Naive thymus-derived CD8-positive, alpha-beta T cell (primary cell): ENCODE results near the gene PTX3. TPM values are rescaled to one million over a fixed set of nuclear protein-coding genes. Genes with fewer than 3 reads are reported as not detected.
A peak's percentile ranks its signal among the peaks of the same experiment; 100 is the strongest.

Experiments used
- ATAC-seq, 2 donors: fragments of 150-1000 bp; cut with Tn5 transposase in 1 of 2; sonication (Bioruptor Pico), chemical (Tn5 transposase) in 1 of 2; 1 replicate in 1 of 2; 2 replicates in 1 of 2; pipeline ENCODE4 v1.10.0; 2021; ENCODE audit warnings: mild to moderate bottlenecking in 2 of 2, moderate library complexity in 2 of 2
- POLR2A ChIA-PET: fragments of 350-600 bp; sonication (Branson Sonifier 250); formaldehyde crosslinking; loops from one replicate; lab custom pipeline; 2021; ENCODE audit warnings: antibody characterized with exemption; lab: Charles Lee
- DNase-seq, 10 donors: peaks; one replicate each; pipeline versions ENCODE4 v3.0.0 to v3.0.0-alpha.2; 2020 to 2022
- H3K27ac Mint-ChIP-seq, 10 donors: one replicate each; pipeline ENCODE4 v1.8.0; 2020 to 2022; ENCODE audit warnings: mild to moderate bottlenecking in 10 of 10, mixed read lengths in 10 of 10, moderate library complexity in 4 of 10, inconsistent platforms in 1 of 10
- H3K27me3 Mint-ChIP-seq, 5 donors: one replicate each; pipeline ENCODE4 v1.8.0; 2021 to 2022; ENCODE audit warnings: mixed read lengths in 5 of 5
- H3K36me3 Mint-ChIP-seq, 3 donors: one replicate each; pipeline ENCODE4 v1.8.0; 2020 to 2022; ENCODE audit warnings: mixed read lengths in 3 of 3, mild to moderate bottlenecking in 2 of 3, inconsistent platforms in 1 of 3
- H3K4me1 Mint-ChIP-seq, 4 donors: one replicate each; pipeline ENCODE4 v1.8.0; 2021 to 2022; ENCODE audit warnings: mixed read lengths in 4 of 4
- H3K4me3 Mint-ChIP-seq, 10 donors: one replicate each; pipeline ENCODE4 v1.8.0; 2020 to 2022; ENCODE audit warnings: mild to moderate bottlenecking in 10 of 10, mixed read lengths in 10 of 10, moderate library complexity in 6 of 10, inconsistent platforms in 1 of 10
- H3K9me3 Mint-ChIP-seq, 9 donors: one replicate each; pipeline ENCODE4 v1.8.0; 2020 to 2022; ENCODE audit warnings: mixed read lengths in 9 of 9, mild to moderate bottlenecking in 3 of 9, inconsistent platforms in 1 of 9, moderate library complexity in 1 of 9
- polyA plus RNA-seq, 3 donors: library from polyadenylated mRNA; unstranded; fragments of 300-500 nt; fragmentation: Illumina TruSeq; gene quantifications; one replicate each; pipeline ENCODE4 v1.2.3, GENCODE V29; 2021
- total RNA-seq, 8 experiments: library from RNA in 2 of 8; stranded (reverse) in 2 of 8; gene quantifications; one replicate each; pipeline ENCODE4 v1.2.3 and lab custom pipeline; 2021 to 2026

PTX3 gene
- total RNA-seq (under 1 TPM; 0.31 to 0.71 TPM), polyA plus RNA-seq (under 1 TPM in 2 of 3 donors, not detected in 1; 0.21 TPM), total RNA-seq (lab: John Stamatoyannopoulos, UW) (0 to 0.17 (median 0.07) reads per million in 6 experiments)

DNA sequence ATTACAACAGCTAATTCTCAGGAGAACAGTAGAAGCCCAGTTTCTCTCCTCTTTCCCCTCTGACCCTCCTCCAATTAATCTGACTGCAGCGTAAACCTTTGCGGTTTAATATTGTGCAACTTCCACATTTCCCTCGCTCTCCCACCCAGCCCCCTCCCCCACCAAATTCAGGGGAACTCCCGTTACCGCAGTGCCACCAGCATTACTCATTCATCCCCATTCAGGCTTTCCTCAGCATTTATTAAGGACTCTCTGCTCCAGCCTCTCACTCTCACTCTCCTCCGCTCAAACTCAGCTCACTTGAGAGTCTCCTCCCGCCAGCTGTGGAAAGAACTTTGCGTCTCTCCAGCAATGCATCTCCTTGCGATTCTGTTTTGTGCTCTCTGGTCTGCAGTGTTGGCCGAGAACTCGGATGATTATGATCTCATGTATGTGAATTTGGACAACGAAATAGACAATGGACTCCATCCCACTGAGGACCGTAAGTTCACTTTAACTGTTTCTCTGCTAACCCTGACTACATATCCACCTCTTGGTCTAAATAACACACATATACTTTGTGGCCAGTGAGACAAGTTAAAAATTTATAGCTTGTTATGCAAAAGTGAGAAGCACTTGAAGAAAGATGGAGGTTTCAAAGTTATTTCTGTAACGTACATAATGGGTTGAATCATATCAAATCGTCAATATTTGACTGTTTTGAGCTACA, at the start of gene PTX3:
TSS of gene PTX3 (plus strand) at position 268 of the 709 bp plus-strand sequence. CDS start at position 352, 84 bp downstream.
- Mint-ChIP-seq H3K4me1 (peaks cover 4 to 13% (median 9%) of the 10 kb centered on the region in 4 donors), H3K36me3 (peaks cover 5 to 13% (median 7%) of the 10 kb centered on the region in 3 donors), H3K27me3 (peaks cover 16 to 44% (median 25%) of the 10 kb centered on the region in 5 donors), H3K4me3 (peak within 1 kb of the TSS in 6 of 10 donors; percentile 10 to 60 (median 44)), H3K9me3 (no peaks in the 10 kb centered on the region), H3K27ac (no peak within 1 kb of the TSS)
- DNase-seq = no peak
- no peak for ATAC-seq
- POLR2A ChIA-PET = no interaction called here

GRCh38 chr3:157387708-157388435, 48.8 kb upstream of the PTX3 start:
- Mint-ChIP-seq H3K4me3 (no peak overlapping the region), H3K9me3 (peaks cover 0 to 14% (median 3%) of the 10 kb centered on the region in 9 donors), H3K36me3 (peaks cover 9 to 18% (median 17%) of the 10 kb centered on the region in 3 donors), H3K27ac (no peak overlapping the region), H3K27me3 (no peaks in the 10 kb centered on the region), H3K4me1 (no peaks in the 10 kb centered on the region)
- no peak for ATAC-seq
- DNase-seq = no peak
- POLR2A ChIA-PET = no interaction called here

DNA sequence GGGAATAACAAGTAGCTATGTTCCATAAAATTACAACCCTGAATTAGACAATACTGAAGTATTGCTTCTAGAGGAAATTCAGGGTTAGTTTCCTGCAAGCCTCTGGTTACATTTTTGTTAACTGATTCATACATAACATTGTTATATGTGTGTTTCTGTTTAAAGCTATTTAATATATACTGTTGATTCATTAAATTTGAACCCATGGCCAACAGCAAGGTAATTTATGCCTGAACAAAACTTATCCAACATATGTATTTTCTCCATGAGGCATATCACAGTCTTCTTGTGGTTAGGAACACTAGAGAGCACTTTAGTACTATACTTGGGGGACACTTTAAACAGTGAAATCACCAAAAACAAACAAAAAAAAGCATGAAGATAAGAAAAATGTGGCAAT, 47.7 kb upstream of the PTX3 start:
- no peak overlapping the region for H3K27ac Mint-ChIP-seq
- ATAC-seq (no peak), DNase-seq (no peak)
- H3K4me3 Mint-ChIP-seq = no peak overlapping the region
- peaks cover 7 to 18% (median 17%) of the 10 kb centered on the region in 3 donors for H3K36me3 Mint-ChIP-seq
- POLR2A ChIA-PET = no interaction called here
- peaks cover 0 to 17% (median 3%) of the 10 kb centered on the region in 9 donors for H3K9me3 Mint-ChIP-seq
- H3K4me1 Mint-ChIP-seq = no peaks in the 10 kb centered on the region
- H3K27me3 Mint-ChIP-seq = no peaks in the 10 kb centered on the region

DNA sequence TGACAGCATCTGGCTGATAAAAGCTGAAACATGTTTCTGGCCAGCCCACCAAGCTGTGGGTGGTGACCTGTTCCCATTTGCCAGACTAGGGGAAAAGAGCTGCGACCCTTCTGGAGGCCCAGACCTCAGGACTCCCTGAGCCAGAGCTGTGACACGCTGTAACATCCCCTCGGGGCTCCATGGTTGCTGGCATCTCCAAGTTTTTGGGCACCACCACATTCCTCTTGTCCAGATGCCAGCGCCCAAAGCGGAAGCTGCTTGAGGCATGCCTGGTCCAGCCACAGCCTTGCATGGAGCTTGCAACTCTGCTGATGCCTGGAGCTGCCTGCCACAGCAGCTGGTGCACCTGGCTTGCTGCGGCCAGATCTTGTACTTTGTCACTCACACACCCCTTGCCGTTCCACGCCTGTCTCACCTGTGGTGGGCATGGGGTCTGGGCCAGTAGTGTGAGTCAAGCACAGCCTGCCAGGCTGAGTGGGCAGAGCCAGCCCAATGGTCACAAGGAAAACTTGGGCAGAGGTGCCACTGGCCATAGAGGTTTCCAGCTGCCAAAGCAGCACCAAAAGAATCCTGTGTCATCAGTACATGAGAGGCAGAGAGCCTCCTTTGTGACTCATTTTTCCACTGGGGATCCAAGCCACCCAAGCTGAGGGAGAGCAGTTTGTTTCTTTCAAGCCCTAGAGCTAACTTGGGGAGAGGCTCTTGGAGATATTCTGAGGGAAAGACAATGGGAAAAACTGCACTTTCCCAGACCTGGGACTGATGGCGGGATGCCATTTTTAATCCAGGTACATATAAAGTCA, 45.7 kb upstream of the PTX3 start:
- Mint-ChIP-seq H3K27me3 (peaks cover 0 to under 1% (median 0%) of the 10 kb centered on the region in 5 donors), H3K36me3 (peaks cover 7 to 21% (median 17%) of the 10 kb centered on the region in 3 donors), H3K4me3 (no peak overlapping the region), H3K9me3 (peaks cover 0 to 18% (median 3%) of the 10 kb centered on the region in 9 donors), H3K27ac (no peak overlapping the region), H3K4me1 (no peaks in the 10 kb centered on the region)
- POLR2A ChIA-PET = no interaction called here
- DNase-seq = no peak
- no peak for ATAC-seq

- Mint-ChIP-seq H3K36me3 (peaks cover 7 to 30% (median 17%) of the 10 kb centered on the region in 3 donors), H3K27ac (no peak overlapping the region)
- POLR2A ChIA-PET = no interaction called here
Measured at GRCh38 chr3:157392104-157392503, 44.5 kb upstream of the PTX3 start.

DNA sequence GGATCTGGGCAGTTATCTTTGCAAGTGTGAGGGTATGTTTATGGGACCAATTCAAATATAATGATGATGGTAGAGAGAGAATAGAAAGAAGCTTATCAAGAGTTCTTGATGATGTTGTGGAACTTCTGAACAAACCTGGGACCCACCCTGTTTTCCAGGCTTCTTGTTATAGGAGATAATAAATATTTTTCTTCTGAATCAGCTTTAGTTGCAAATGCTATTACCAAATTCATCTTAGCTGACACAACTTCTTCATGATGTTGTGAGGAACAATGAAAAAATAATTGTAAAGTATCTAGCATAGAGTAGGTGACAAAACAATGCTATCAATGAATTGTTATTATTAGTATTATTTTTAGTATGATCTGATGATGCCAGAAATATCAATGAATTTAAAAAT, 43.5 kb upstream of the PTX3 start:
- Mint-ChIP-seq H3K4me3 (no peak overlapping the region), H3K27ac (no peak overlapping the region), H3K36me3 (peaks cover 7 to 33% (median 23%) of the 10 kb centered on the region in 3 donors), H3K27me3 (peaks cover 0 to 15% (median 2%) of the 10 kb centered on the region in 5 donors), H3K9me3 (peaks cover 0 to 26% (median 7%) of the 10 kb centered on the region in 9 donors), H3K4me1 (no peaks in the 10 kb centered on the region)
- POLR2A ChIA-PET = no interaction called here
- no peak for ATAC-seq
- no peak for DNase-seq

More at GRCh38 chr3:157392104-157392503, 44.5 kb upstream of the PTX3 start:
- DNase-seq = no peak
- Mint-ChIP-seq H3K4me1 (no peaks in the 10 kb centered on the region), H3K9me3 (peaks cover 0 to 24% (median 7%) of the 10 kb centered on the region in 9 donors), H3K4me3 (no peak overlapping the region), H3K27me3 (peaks cover 0 to 5% (median 0%) of the 10 kb centered on the region in 5 donors)
- ATAC-seq = no peak

DNA sequence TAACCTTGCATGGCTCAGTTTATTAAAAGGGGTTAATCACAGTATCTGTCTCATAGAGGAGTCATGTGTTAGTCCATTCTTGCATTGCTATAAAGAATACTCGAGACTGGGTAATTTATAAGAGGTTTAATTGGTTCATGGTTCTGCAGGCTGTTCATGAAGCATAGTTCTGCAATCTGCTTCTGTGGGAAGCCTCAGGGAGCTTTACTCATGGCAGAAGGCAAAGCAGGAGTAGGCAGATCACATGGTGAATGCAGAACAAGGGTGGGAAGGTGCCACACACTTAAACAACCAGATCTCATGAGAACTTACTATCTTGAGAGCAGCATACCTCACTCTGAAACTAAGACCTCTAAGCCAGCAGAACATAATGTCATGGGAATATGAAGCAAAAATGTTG, 42.2 kb upstream of the PTX3 start:
- Mint-ChIP-seq H3K27ac (no peak overlapping the region), H3K4me3 (no peak overlapping the region), H3K9me3 (peaks cover 0 to 26% (median 7%) of the 10 kb centered on the region in 9 donors), H3K4me1 (no peaks in the 10 kb centered on the region), H3K36me3 (peaks cover 7 to 33% (median 23%) of the 10 kb centered on the region in 3 donors), H3K27me3 (peaks cover 0 to 15% (median 2%) of the 10 kb centered on the region in 5 donors)
- ATAC-seq = no peak
- POLR2A ChIA-PET = no interaction called here
- DNase-seq = no peak

DNA sequence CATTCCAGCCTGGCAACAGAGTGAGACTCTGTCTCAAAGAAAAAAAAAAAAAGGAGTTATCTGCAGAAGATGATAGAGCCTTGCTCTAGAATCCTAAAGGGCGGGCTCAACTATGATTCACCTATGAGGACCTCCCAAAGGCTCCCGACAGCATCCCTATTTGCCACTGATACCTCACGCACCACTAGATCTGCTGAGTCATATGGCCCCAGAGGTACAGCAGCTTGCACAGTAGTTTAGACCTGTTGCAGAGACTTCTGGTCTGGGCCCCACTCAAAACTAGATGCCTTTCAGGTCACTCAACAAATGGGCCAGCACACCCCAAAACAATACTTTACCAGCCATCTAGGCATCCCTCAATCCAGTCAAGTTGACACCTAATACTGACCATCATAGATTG, 38.1 kb upstream of the PTX3 start:
- DNase-seq = no peak
- H3K27me3 Mint-ChIP-seq = peaks cover 0 to 15% (median 6%) of the 10 kb centered on the region in 5 donors
- H3K4me3 Mint-ChIP-seq = no peak overlapping the region
- H3K36me3 Mint-ChIP-seq = peaks cover 0 to 15% (median 6%) of the 10 kb centered on the region in 3 donors
- no peak for ATAC-seq
- no peak overlapping the region for H3K27ac Mint-ChIP-seq
- POLR2A ChIA-PET = no interaction called here
- no peaks in the 10 kb centered on the region for H3K4me1 Mint-ChIP-seq
- peaks cover 0 to 10% (median 6%) of the 10 kb centered on the region in 9 donors for H3K9me3 Mint-ChIP-seq

DNA sequence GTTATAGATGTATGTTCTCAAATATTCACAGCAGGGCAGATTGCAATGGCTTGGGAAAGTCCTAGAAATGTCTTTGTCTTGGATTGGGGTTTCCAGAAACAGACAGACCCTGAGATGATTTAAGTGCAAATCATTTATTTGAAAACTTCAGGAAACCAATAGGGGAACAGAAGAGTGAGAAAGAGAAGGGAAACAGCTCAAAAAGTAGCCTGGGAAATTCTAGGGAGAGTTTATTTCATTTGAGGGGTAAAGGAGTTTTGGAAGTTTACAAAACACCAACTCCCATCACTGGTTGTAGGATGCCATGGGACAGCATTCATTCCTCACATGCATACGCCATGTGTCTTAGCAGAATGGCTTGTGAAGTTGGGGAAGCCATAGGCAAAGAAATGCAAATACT, 32.3 kb upstream of the PTX3 start:
- no peak overlapping the region for H3K4me3 Mint-ChIP-seq
- no peak for ATAC-seq
- DNase-seq = no peak
- peaks cover 0 to 9% (median 0%) of the 10 kb centered on the region in 5 donors for H3K27me3 Mint-ChIP-seq
- no peak overlapping the region for H3K27ac Mint-ChIP-seq
- POLR2A ChIA-PET = no interaction called here
- H3K36me3 Mint-ChIP-seq = no peaks in the 10 kb centered on the region
- no peaks in the 10 kb centered on the region for H3K4me1 Mint-ChIP-seq
- H3K9me3 Mint-ChIP-seq = no peaks in the 10 kb centered on the region

DNA sequence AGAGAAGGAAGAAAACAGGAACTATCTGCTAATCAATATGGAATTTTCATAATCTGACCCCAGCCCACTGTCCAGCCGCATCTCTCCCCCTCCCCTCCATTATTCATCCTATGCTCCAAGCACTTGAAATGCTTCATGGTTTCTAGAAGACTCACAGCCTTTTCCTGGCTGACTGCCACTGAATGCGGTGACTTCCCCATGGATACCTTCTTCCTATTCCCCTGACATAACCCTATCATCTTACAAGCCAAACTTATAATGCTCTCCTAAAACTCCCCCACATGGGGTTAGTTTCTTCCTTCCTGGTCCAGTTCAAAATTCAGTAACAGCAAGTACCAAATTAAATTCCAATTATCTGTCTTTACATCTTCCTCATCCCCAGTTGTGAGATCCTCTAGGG, 31.2 kb upstream of the PTX3 start:
- Mint-ChIP-seq H3K9me3 (no peaks in the 10 kb centered on the region), H3K4me3 (no peak overlapping the region), H3K36me3 (peaks cover 0 to 3% (median 0%) of the 10 kb centered on the region in 3 donors), H3K27me3 (peaks cover 0 to 9% (median 0%) of the 10 kb centered on the region in 5 donors), H3K27ac (no peak overlapping the region), H3K4me1 (no peaks in the 10 kb centered on the region)
- DNase-seq (no peak), ATAC-seq (no peak)
- POLR2A ChIA-PET = no interaction called here

DNA sequence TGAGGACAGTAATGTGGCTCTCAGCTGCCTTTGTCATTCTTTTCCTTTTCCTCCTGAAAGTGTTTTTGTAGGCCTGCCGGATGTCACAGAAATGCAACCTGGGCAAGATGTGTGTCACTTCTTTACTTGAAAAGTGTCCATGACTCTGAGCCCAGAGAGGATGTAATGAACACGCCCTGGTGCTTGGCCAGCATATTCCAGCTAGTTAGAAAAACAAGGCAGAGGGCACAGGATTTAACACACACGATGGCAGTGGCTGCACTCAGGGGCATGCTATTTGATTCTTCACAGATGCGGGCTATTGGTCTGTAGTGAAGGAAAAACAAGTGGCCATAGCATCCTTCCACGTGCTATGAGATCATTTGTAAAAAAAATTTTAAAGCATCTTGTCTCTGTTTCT, 30.3 kb upstream of the PTX3 start:
- Mint-ChIP-seq H3K27ac (no peak overlapping the region), H3K9me3 (peaks cover 0 to 4% (median 0%) of the 10 kb centered on the region in 9 donors), H3K36me3 (peaks cover 0 to 8% (median 2%) of the 10 kb centered on the region in 3 donors), H3K27me3 (peaks cover 0 to 9% (median 0%) of the 10 kb centered on the region in 5 donors), H3K4me3 (no peak overlapping the region), H3K4me1 (no peaks in the 10 kb centered on the region)
- POLR2A ChIA-PET = no interaction called here
- ATAC-seq (no peak), DNase-seq (no peak)

- Mint-ChIP-seq H3K4me1 (no peaks in the 10 kb centered on the region), H3K27ac (no peak overlapping the region), H3K36me3 (peaks cover 0 to 8% (median 2%) of the 10 kb centered on the region in 3 donors), H3K4me3 (no peak overlapping the region), H3K9me3 (peaks cover 0 to 4% (median 0%) of the 10 kb centered on the region in 9 donors), H3K27me3 (no peaks in the 10 kb centered on the region)
- POLR2A ChIA-PET = no interaction called here
- ATAC-seq = no peak
- no peak for DNase-seq
Measured at GRCh38 chr3:157407769-157408168, 28.9 kb upstream of the PTX3 start.
